ENCODE data around the gene FOXI1.

Gene FOXI1
- total RNA-seq, result 0.13 to 0.36 reads per million in 2 donors

- no peak for DNase-seq
Observed at GRCh38 chr5:170105642-170106611, at the start of gene FOXI1. FOXI1 (plus strand) TSS chr5:170105897; CDS start chr5:170105958, 61 bp downstream.

GRCh38 chr5:170056561-170057267 is 49.0 kb upstream of the FOXI1 start:
- DNase-seq, result no peak

GRCh38 chr5:170057311-170057710 is 48.4 kb upstream of the FOXI1 start:
- no peak for DNase-seq

GRCh38 chr5:170059221-170059620 is 46.5 kb upstream of the FOXI1 start:
- DNase-seq, result no peak

- no peak for DNase-seq
Observed at GRCh38 chr5:170067152-170067551, 38.5 kb upstream of the FOXI1 start.

- no peak for DNase-seq
Observed at GRCh38 chr5:170067574-170068170, 38.0 kb upstream of the FOXI1 start.

- DNase-seq, result no peak
Observed at GRCh38 chr5:170069512-170069911, 36.2 kb upstream of the FOXI1 start.

GRCh38 chr5:170070556-170071412 is 34.9 kb upstream of the FOXI1 start:
- DNase-seq, result no peak

- DNase-seq, result no peak
Observed at GRCh38 chr5:170071748-170072147, 33.9 kb upstream of the FOXI1 start.

GRCh38 chr5:170075696-170076095 is 30.0 kb upstream of the FOXI1 start:
- no peak for DNase-seq

- DNase-seq, result no peak
Observed at GRCh38 chr5:170076211-170076610, 29.5 kb upstream of the FOXI1 start.

- no peak for DNase-seq
Observed at GRCh38 chr5:170076739-170077138, 29.0 kb upstream of the FOXI1 start.

GRCh38 chr5:170077526-170077925 is 28.2 kb upstream of the FOXI1 start:
- DNase-seq, result no peak

GRCh38 chr5:170078458-170078857 is 27.2 kb upstream of the FOXI1 start:
- no peak for DNase-seq

GRCh38 chr5:170078931-170079330 is 26.8 kb upstream of the FOXI1 start:
- DNase-seq, result no peak

- DNase-seq, result no peak
Observed at GRCh38 chr5:170080217-170080616, 25.5 kb upstream of the FOXI1 start.

GRCh38 chr5:170080786-170081445 is 24.8 kb upstream of the FOXI1 start:
- no peak for DNase-seq

- no peak for DNase-seq
Observed at GRCh38 chr5:170081616-170082015, 24.1 kb upstream of the FOXI1 start.

GRCh38 chr5:170082701-170083100 is 23.0 kb upstream of the FOXI1 start:
- DNase-seq, result no peak

GRCh38 chr5:170087168-170087817 is 18.4 kb upstream of the FOXI1 start:
- no peak for DNase-seq

- DNase-seq, result no peak
Observed at GRCh38 chr5:170092455-170093101, 13.1 kb upstream of the FOXI1 start.
